Measurements from ENCODE around the gene ACAP3. TPM values are rescaled to one million over a fixed set of nuclear protein-coding genes. Genes with fewer than 3 reads are reported as not detected.
"Not testable (repeated sequence)": the region's sequence is repeated elsewhere in the genome, so short reads cannot be mapped to it uniquely, and the experiment has no call there.

ACAP3 gene
- total RNA-seq, 4 donors from 2014 or later = 34.3 to 125 (median 69.6) TPM

DNA sequence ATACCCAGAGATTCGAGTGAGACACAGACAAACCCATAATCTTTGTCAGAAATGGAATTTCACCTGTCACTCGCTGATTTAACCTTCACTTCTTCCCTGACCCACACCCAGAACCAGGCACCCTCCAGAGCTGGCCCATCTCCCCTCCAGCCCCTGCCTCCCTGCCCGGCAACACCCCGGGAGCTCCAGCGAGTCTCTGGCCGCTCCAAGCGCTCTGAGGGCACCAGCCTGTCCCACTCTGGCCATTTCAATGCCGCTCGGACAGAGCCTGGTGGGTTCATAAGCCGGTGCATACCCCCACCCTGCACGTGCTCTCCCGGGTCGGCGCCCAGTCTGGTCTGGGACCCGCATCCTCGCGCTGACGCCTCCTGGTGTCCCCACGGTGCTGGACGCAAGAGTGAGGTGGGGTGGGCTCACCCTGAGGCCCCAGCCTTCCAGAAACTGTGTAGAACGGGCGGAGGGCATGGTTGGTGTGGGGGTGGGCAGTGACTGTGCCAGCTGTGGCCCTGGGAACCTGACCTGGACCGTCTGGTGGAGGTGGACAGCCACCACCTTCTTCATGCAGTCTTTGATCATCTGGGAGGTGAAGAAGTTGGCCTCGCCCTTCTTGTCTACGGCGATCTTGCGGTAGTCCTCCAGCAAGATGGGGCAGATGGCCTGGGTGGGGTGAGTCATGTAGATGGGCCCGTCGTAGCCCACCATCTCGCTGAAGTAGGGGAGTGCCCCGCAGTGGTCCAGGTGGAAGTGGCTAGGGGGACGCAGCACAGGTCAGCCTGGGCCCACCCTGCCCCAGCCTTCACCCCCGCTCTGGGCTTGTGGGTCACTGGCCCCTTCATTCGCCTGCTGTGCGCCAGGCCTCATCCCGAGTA is 11.3 kb upstream of the ACAP3 start:
- no peak overlapping the region for H3K4me3 ChIP-seq
- H3K9me3 ChIP-seq = no peaks in the 10 kb centered on the region
- peaks cover 0 to 68% (median 22%) of the 10 kb centered on the region in 4 donors for H3K4me1 ChIP-seq
- no peak for TF ChIP-seq EP300 (IDR thresholded peaks at IDR 0.05)
- no peak for TF ChIP-seq POLR2A (IDR thresholded peaks at IDR 0.05)
- TF ChIP-seq, protein P1, sequence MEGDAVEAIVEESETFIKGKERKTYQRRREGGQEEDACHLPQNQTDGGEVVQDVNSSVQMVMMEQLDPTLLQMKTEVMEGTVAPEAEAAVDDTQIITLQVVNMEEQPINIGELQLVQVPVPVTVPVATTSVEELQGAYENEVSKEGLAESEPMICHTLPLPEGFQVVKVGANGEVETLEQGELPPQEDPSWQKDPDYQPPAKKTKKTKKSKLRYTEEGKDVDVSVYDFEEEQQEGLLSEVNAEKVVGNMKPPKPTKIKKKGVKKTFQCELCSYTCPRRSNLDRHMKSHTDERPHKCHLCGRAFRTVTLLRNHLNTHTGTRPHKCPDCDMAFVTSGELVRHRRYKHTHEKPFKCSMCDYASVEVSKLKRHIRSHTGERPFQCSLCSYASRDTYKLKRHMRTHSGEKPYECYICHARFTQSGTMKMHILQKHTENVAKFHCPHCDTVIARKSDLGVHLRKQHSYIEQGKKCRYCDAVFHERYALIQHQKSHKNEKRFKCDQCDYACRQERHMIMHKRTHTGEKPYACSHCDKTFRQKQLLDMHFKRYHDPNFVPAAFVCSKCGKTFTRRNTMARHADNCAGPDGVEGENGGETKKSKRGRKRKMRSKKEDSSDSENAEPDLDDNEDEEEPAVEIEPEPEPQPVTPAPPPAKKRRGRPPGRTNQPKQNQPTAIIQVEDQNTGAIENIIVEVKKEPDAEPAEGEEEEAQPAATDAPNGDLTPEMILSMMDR (IDR thresholded peaks at IDR 0.05) = no peak
- peak overlapping the region in 3 of 4 donors; percentile 6 to 80 (median 58) for H3K27ac ChIP-seq
- WGBS, 2 donors = 82 to 88% methylated on average over 32 to 36 of the region's 36 CpGs
- no peaks in the 10 kb centered on the region for H3K27me3 ChIP-seq
- DNase-seq (ENCODE audit: low spot score in 2 of 2) = no peak
- peaks cover 0 to 57% (median 7%) of the 10 kb centered on the region in 3 donors for H3K36me3 ChIP-seq

DNA sequence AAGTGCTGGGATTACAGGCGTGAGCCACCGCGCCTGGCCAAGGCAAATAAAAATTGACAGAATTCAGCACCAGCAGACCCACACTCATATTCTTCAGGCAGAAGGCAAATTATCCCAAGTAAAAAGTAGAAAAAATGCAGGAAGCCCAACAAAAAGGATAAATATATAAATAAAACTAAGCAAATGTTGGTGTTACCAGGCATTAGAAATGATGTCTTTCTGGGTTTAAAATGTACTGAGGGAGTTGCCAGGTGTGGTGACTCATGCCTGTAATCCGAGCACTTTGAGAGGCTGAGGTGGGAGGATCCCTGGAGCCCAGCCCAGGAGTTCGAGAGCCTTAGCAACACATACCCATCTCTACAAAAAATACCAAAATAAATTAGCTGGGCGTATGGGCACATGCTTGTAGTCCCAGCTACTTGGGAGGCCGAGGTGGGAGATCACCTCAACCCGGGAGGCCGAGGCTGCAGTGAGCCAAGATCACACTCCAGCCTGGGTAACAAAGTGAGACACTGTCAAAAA is 10.5 kb upstream of the ACAP3 start:
- peaks cover 0 to 65% (median 12%) of the 10 kb centered on the region in 3 donors for H3K36me3 ChIP-seq
- H3K27ac ChIP-seq = peak overlapping the region in 3 of 4 donors; percentile 13 to 80 (median 58)
- H3K4me3 ChIP-seq = no peak overlapping the region
- H3K4me1 ChIP-seq = peaks cover 0 to 61% (median 18%) of the 10 kb centered on the region in 4 donors
- H3K27me3 ChIP-seq = no peaks in the 10 kb centered on the region
- TF ChIP-seq EP300 (IDR thresholded peaks at IDR 0.05) (peak in 1 of 2 donors; percentile 35), POLR2A (IDR thresholded peaks at IDR 0.05) (no peak)
- no peaks in the 10 kb centered on the region for H3K9me3 ChIP-seq
- peak; percentile 78 to 85 for DNase-seq (ENCODE audit: low spot score in 2 of 2)
- WGBS, 2 donors = 63 to 64% methylated on average over 9 of the region's 9 CpGs

DNA sequence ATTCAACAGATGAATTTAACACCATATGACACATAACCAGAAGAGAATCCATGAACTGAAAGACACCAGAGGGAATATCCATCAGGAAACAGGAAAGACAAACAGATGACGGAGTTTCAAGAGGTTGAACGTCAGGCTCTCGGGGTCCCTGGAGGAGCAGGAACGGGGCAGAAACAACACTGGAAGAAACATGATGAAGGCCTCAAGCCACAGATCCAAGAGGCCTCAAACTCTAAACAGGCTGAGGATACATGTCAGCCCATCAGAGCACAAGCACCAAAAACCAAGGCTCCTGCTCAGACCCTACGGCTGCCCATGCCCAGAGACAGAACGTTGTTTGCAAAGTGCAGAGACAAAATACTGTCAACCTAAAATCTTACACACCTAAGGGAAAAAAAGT is 9.7 kb upstream of the ACAP3 start:
- Histone ChIP-seq H3K36me3 (peaks cover 0 to 73% (median 12%) of the 10 kb centered on the region in 3 donors), H3K9me3 (no peaks in the 10 kb centered on the region), H3K4me1 (peaks cover 0 to 53% (median 14%) of the 10 kb centered on the region in 4 donors), H3K4me3 (no peak overlapping the region), H3K27me3 (no peaks in the 10 kb centered on the region), H3K27ac (peak overlapping the region in 3 of 4 donors; percentile 13 to 80 (median 58))
- 75 to 86% methylated on average over 6 of the region's 6 CpGs for WGBS, 2 donors
- TF ChIP-seq EP300 (IDR thresholded peaks at IDR 0.05) (no peak), POLR2A (IDR thresholded peaks at IDR 0.05) (no peak)
- TF ChIP-seq, protein P1 (IDR thresholded peaks at IDR 0.05) = no peak
- no peak for DNase-seq (ENCODE audit: low spot score in 2 of 2)

DNA sequence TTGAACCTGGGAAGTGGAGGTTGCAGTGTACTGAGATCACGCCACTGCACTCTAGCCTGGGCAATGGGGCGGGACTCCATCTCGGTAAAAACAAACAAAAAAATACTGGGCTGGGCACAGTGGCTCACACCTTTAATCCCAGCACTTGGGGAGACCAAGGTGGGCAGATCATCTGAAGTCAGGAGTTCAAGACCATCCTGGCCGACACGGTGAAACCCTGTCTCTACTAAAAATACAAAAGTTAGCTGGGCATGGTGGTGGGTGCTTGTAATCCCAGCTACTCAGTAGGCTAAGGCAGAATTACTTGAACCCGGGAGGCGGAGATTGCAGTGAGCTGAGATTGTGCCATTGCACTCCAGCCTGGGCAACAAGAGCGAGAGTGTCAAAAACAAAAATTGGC is 8.5 kb upstream of the ACAP3 start:
- not testable (repeated sequence) for H3K27me3 ChIP-seq; DNase-seq (ENCODE audit: low spot score in 2 of 2); H3K4me3 ChIP-seq; H3K27ac ChIP-seq; H3K9me3 ChIP-seq
- 90 to 91% methylated on average over 8 of the region's 8 CpGs for WGBS, 2 donors
- Histone ChIP-seq H3K4me1 (peaks cover 0 to 41% (median 4%) of the 10 kb centered on the region in 4 donors), H3K36me3 (peaks cover 0 to 85% (median 12%) of the 10 kb centered on the region in 3 donors)

DNA sequence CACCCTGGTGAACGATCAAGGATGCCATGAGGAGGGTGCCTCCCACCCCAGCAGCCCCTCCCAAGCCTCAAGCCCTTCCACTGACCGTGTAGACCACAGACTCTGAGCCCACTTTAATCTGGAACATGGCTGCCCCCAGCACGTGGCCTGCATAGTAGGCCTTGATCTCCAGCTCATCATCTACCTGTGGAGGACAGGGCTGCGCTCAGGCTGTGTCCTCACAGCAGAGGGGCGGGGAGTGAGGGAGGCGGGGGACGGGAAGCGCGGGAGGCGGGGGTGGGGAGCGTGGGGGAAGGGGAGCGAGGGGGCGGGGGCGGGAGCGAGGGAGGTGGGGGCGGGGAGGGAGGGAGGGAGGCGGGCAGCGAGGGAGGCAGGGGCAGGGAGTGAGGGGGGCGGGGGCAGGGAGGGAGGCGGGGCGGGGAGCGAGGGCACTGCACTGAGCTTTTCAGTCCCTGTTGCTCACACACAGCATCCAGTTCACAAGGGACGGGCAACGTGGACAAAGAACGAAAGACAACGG is 7.8 kb upstream of the ACAP3 start:
- WGBS, 2 donors = 25 to 50% methylated on average over 10 to 23 of the region's 26 CpGs
- H3K4me1 ChIP-seq = peaks cover 0 to 34% (median 4%) of the 10 kb centered on the region in 4 donors
- H3K27me3 ChIP-seq = no peaks in the 10 kb centered on the region
- H3K9me3 ChIP-seq = no peaks in the 10 kb centered on the region
- peaks cover 0 to 88% (median 12%) of the 10 kb centered on the region in 3 donors for H3K36me3 ChIP-seq
- no peak for DNase-seq (ENCODE audit: low spot score in 2 of 2)
- no peak overlapping the region for H3K4me3 ChIP-seq
- TF ChIP-seq, protein P1 (IDR thresholded peaks at IDR 0.05) = no peak
- TF ChIP-seq EP300 (IDR thresholded peaks at IDR 0.05) (no peak), POLR2A (IDR thresholded peaks at IDR 0.05) (no peak)
- H3K27ac ChIP-seq = no peak overlapping the region

Measured in tibial nerve (tissue), 4 donors.